Nephron (organoid): ENCODE results near the gene ADCY7.

ENCODE experiments used
- H3K27ac Mint-ChIP-seq, 3 experiments: 2 replicates each; pipeline ENCODE4 v1.8.0; 2020; ENCODE audit warnings: mixed read lengths in 3 of 3, mild to moderate bottlenecking in 2 of 3, moderate library complexity in 1 of 3
- H3K27me3 Mint-ChIP-seq: 2 replicates; pipeline ENCODE4 v1.8.0; 2021; ENCODE audit warnings: low read depth, mild to moderate bottlenecking, moderate library complexity, mixed read lengths
- H3K36me3 Mint-ChIP-seq: 2 replicates; pipeline ENCODE4 v1.8.0; 2020; ENCODE audit warnings: low read depth, mixed read lengths
- H3K4me1 Mint-ChIP-seq: 2 replicates; pipeline ENCODE4 v1.8.0; 2020; ENCODE audit warnings: mixed read lengths
- H3K4me3 Mint-ChIP-seq, 3 experiments: 2 replicates each; pipeline ENCODE4 v1.8.0; 2020; ENCODE audit warnings: mild to moderate bottlenecking in 3 of 3, mixed read lengths in 3 of 3, moderate library complexity in 2 of 3
- H3K9me3 Mint-ChIP-seq: 2 replicates; pipeline ENCODE4 v1.8.0; 2020; ENCODE audit warnings: mixed read lengths
- TF ChIP-seq, protein P1 (sequence below), 3 experiments: fragments of 200-600 bp; sonication (generic); IDR thresholded peaks; one replicate each; pipeline ENCODE4 v1.5.0; 2021; ENCODE audit warnings: antibody characterized with exemption in 3 of 3; ENCODE audit not compliant: unreplicated experiment in 3 of 3

The ADCY7 gene

DNA sequence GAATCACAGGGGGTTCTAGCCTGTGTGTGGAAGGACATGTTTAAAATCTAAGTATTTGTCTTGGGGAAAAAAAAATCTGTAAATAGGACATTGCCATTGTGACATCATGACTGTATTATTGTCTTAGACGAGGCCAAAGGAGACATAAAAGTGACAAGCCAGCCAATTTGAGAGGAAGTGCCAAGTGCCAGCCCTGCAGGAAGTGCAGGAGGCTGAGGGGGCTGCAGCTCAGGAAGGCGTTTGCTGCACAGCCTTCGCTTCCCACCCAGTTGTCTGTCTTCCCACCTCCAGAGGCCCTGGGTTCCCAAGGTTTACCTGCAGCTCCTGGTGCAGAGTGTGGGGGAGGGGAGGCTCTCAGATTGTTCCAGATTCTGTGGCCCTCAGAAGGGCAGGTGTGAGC, 1.3 kb downstream of the ADCY7 start:
- no peaks in the 10 kb centered on the region for H3K36me3 Mint-ChIP-seq
- TF ChIP-seq, protein P1, sequence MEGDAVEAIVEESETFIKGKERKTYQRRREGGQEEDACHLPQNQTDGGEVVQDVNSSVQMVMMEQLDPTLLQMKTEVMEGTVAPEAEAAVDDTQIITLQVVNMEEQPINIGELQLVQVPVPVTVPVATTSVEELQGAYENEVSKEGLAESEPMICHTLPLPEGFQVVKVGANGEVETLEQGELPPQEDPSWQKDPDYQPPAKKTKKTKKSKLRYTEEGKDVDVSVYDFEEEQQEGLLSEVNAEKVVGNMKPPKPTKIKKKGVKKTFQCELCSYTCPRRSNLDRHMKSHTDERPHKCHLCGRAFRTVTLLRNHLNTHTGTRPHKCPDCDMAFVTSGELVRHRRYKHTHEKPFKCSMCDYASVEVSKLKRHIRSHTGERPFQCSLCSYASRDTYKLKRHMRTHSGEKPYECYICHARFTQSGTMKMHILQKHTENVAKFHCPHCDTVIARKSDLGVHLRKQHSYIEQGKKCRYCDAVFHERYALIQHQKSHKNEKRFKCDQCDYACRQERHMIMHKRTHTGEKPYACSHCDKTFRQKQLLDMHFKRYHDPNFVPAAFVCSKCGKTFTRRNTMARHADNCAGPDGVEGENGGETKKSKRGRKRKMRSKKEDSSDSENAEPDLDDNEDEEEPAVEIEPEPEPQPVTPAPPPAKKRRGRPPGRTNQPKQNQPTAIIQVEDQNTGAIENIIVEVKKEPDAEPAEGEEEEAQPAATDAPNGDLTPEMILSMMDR (IDR thresholded peaks at IDR 0.05; ENCODE audit: unreplicated experiment in 3 of 3): no peak

DNA sequence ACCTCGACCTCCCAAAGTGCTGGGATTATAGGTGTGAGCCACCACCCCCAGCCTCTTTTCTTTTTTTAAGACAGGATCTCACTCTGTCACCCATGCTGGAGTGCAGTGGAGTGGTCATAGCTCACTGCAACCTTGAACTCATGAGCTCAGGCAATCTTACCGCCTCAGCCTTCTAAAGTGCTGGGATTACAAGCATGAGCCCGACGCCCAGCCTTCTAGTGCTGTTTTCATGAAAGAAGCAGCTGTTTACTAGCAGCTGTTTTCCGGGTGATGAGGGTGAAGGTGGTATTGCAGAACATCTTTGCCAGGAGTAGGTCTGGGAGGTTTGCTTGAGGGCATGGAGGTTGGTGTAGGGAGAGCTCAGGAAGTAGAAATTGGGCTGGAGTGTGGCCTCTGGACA, 2.0 kb downstream of the ADCY7 start:
- Mint-ChIP-seq H3K4me1 (peaks cover 20% of the 10 kb centered on the region), H3K27me3 (no peaks in the 10 kb centered on the region), H3K4me3 (no peak overlapping the region), H3K27ac (peak overlapping the region in 1 of 3 experiments; percentile 15), H3K36me3 (no peaks in the 10 kb centered on the region), H3K9me3 (no peaks in the 10 kb centered on the region)
- TF ChIP-seq, protein P1 (IDR thresholded peaks at IDR 0.05; ENCODE audit: unreplicated experiment in 3 of 3): no peak

More for the DNA sequence above, 1.3 kb downstream of the ADCY7 start:
- H3K27ac Mint-ChIP-seq: no peak overlapping the region
- no peaks in the 10 kb centered on the region for H3K9me3 Mint-ChIP-seq
- H3K27me3 Mint-ChIP-seq: no peaks in the 10 kb centered on the region
- H3K4me3 Mint-ChIP-seq: no peak overlapping the region
- peaks cover 20% of the 10 kb centered on the region for H3K4me1 Mint-ChIP-seq

DNA sequence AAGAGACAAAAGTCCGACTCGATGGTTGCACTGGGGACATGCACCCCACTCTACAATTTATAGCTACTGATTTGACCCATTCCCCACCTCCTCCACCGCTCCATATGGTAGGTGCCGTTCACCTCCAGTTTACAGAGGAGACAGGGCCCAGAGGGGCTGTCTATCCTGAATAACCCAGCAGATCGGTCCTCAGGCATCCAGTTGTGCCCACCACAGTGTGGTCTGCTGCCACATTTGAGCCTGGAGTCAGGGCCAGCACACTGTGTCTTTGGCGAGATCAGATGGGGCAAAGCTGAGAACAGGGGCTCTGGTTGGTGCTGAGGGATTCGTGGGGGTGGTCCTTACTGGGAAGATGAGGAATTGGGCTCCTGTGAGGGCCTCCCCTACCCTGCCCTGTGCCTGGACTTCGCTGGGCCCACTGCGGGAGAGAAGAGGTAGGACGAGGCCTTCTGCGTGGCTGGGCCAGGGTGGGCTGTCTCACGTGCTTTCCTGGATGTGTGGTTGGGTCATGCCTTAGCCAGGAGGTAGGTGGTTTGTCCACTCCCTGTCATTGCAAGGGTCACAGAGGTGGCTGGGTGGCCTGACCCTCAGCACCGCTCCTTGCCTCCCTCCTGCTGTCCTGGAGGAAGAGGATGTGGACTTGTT, 2.8 kb downstream of the ADCY7 start:
- H3K9me3 Mint-ChIP-seq: no peaks in the 10 kb centered on the region
- H3K4me3 Mint-ChIP-seq: no peak overlapping the region
- H3K27me3 Mint-ChIP-seq: peaks cover 4% of the 10 kb centered on the region
- TF ChIP-seq, protein P1 (IDR thresholded peaks at IDR 0.05; ENCODE audit: unreplicated experiment in 3 of 3): no peak
- H3K27ac Mint-ChIP-seq: no peak overlapping the region
- H3K4me1 Mint-ChIP-seq: peaks cover 19% of the 10 kb centered on the region
- no peaks in the 10 kb centered on the region for H3K36me3 Mint-ChIP-seq

DNA sequence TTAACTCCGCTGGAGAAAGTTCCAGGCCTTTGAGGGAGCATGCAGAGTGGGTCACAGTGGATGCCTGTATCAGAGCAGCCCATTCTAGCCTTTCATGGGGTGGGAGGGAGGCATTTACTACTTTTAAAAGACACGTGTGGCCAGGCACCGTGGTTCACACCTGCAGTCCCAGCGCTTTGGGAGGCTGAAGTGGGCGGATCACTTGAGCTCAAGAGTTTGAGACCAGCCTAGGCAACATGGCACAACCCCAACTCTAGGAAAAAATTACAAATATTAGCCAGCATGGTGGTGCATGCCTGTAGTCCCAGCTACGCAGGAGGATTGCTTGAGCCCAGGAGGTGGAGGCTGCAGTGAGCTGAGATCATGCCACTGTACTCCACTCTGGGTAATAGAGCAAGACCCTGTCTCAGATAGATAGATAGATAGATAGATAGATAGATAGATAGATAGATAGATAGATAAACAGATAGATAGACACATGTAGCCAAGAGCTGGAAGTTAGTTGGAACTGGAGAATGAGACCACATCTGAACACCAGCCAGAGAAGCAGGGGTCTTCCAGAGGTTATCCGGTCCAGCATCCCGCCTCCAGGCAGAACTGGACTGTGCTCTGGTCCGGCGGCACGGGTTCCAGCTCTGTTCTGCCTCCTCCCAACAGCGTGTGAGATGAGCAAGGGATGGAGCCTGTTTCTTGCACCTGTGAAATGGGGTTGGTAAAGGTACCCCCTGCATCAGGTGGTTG, 3.6 kb downstream of the ADCY7 start:
- Mint-ChIP-seq H3K36me3 (no peaks in the 10 kb centered on the region), H3K4me3 (no peak overlapping the region), H3K4me1 (peaks cover 14% of the 10 kb centered on the region), H3K27ac (no peak overlapping the region), H3K27me3 (peaks cover 4% of the 10 kb centered on the region), H3K9me3 (no peaks in the 10 kb centered on the region)
- TF ChIP-seq, protein P1 (IDR thresholded peaks at IDR 0.05; ENCODE audit: unreplicated experiment in 3 of 3): no peak

DNA sequence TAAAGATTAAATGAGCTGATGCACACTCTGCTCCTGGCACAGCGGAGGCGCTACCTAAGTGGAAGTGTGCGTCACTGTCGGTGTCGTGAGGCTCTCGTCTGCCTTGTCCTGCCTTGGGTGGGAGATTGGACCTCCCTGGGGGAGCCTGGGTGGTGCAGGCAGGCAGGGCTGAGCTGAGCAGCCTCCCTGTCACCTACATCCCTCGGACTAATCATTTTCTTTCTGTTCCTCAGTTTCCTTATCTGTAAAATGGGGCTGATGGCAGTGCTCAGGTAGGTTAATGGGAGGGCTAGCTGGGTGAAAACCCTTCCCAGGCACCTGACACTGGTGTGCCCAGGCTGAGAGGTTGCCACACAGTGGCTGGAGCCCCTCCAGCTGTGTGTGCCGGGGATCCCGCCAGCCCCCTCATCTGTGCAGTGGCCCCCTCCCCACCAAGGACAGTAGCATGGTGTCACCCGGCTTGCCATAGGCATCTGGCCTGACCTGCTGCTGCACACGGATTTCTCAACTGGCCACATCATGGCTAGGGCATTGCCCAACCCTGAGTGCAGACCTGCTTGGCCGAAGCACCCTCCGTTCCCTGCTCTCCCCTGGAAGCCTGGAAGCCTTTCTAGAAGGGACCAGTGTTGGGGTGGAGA, 4.3 kb downstream of the ADCY7 start:
- Mint-ChIP-seq H3K9me3 (no peaks in the 10 kb centered on the region), H3K4me3 (no peak overlapping the region), H3K36me3 (no peaks in the 10 kb centered on the region), H3K4me1 (peaks cover 8% of the 10 kb centered on the region), H3K27me3 (peaks cover 4% of the 10 kb centered on the region), H3K27ac (no peak overlapping the region)
- TF ChIP-seq, protein P1 (IDR thresholded peaks at IDR 0.05; ENCODE audit: unreplicated experiment in 3 of 3): no peak
